ENCODE results near the gene SLC27A2.

SLC27A2 gene

DNA sequence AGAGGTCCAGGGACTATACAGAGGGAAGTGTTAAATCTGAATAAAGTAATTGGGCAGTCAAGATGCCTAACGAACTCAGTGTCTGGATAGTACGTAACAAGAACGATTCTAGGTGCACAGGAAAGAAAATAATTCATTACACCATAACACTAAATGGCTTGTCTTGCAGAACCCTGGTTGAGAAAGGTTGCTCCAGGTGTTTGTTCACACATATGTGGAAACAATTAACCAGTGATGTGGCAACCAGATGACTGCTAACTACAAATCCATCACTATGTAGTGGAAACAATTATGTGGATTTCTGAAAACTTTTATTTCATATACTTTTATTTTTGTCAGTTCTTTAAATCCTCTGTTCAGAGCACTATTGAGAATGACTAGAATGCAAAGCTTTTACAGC lies 93.9 kb downstream of the SLC27A2 start:
- ATAC-seq (peak; percentile 52), DNase-seq (no peak)

GRCh38 chr15:50277370-50277769 lies 95.4 kb downstream of the SLC27A2 start:
- DNase-seq (no peak), ATAC-seq (no peak)

DNA sequence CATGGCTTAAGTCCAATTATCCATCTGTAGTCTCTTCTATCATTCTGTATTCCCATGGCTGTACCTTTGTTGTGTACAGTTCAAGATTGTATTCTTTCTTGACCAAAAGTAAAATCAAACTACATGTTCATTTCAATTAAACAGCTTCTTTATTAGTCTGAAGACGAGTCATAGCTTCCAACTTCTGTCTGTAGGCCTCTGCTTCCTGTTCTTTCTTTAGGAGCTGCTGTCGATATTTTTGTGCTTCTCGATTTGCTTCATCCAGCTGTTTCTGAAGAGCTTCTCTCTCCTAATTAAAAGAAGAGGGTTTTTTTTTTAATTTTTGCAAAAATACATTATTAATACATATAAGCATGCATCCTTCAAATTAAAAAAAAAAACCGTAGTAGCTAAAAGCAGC lies 96.5 kb downstream of the SLC27A2 start:
- no peak for DNase-seq
- no peak for ATAC-seq

DNA sequence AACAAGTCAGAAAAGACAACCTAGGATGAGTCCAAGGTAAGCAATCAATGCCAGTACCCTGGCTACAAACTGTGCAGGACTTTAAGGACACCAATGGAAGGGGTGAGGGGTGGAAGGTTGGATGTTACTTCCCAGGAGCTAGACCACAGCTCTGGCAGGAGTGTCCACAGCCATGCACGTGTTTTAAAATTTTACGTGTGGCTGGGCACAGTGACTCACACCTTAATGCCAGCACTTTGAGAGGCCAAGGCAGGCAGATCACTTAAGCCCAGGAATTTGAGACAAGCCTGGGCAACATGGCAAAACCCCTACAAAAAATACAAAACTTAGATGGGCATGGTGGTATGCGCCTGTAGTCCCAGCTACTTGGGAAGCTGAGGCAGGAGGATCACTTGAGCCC lies 98.3 kb downstream of the SLC27A2 start:
- ATAC-seq (no peak), DNase-seq (no peak)

GRCh38 chr15:50281427-50281826 lies 99.4 kb downstream of the SLC27A2 start:
- ATAC-seq (no peak), DNase-seq (no peak)

Data from stimulated activated naive CD8-positive, alpha-beta T cell treated with anti-CD3 and anti-CD28 coated beads, Interleukin-15, Interleukin-2, amounts not matched to agents 100 U/mL and 50 U/mL, for 24 hours (primary cell).